GM12878 (cell line): Measurements from ENCODE around the gene CELSR1. TPM values are rescaled to one million over a fixed set of nuclear protein-coding genes. Genes with fewer than 3 reads are reported as not detected.

ENCODE experiments used
- ATAC-seq: fragments of 200-7000 bp; cut with Tn5 transposase; 3 replicates; pipeline ENCODE4 v1.9.1; 2020; ENCODE audit warnings: mild to moderate bottlenecking, moderate library complexity
- BruUV-seq: library from RNA; stranded (reverse); fragments of 400-500 nt; replicated peaks from 2 replicates; lab custom pipeline; 2021; lab: Mats Ljungman, UMichigan
- CTCF ChIA-PET: fragments of 300-600 bp; sonication (Branson Sonifier 250); formaldehyde crosslinking; extraction: SDS; loops from one replicate; lab custom pipeline; 2021; ENCODE audit warnings: inconsistent platforms; lab: Yijun Ruan, JAX
- POLR2A ChIA-PET: fragments of 350-600 bp; formaldehyde crosslinking; extraction: SDS; loops from one replicate; lab custom pipeline; 2021; ENCODE audit warnings: inconsistent platforms; lab: Charles Lee
- RAD21 ChIA-PET: fragments of 300-600 bp; sonication (Branson Sonifier 250); formaldehyde crosslinking; loops from one replicate; lab custom pipeline; 2023; ENCODE audit warnings: antibody characterized with exemption; ENCODE audit not compliant: unreplicated experiment; lab: Charles Lee
- SMC1A ChIA-PET: fragments of 300-600 bp; sonication (Branson Sonifier 250); formaldehyde crosslinking; loops from one replicate; lab custom pipeline; 2023; ENCODE audit not compliant: unreplicated experiment, uncharacterized antibody; lab: Charles Lee
- DNase-seq: peaks from one replicate; pipeline ENCODE4 v3.0.0-alpha.2; 2011; ENCODE audit warnings: low read depth, low spot score
- FAIRE-seq: peaks from 3 replicates; lab custom pipeline; 2011; peaks lifted over from hg19 to GRCh38; lab: Jason Lieb, UNC
- H2AFZ ChIP-seq: 2 replicates; pipeline ENCODE4 v1.6.0; 2011; ENCODE audit warnings: low read depth, low read length, control low read depth; ENCODE audit not compliant: control insufficient read depth
- H3K27ac ChIP-seq: 2 replicates; pipeline ENCODE4 v1.5.1; 2011; ENCODE audit warnings: control low read depth; ENCODE audit not compliant: control insufficient read depth, insufficient read depth
- H3K27me3 ChIP-seq, 2 experiments: replicated peaks in 1 of 2; 2 replicates each; pipeline versions ENCODE4 v1.6.0 to v1.6.1; 2011; ENCODE audit warnings: low read length in 1 of 2; ENCODE audit not compliant: control insufficient read depth in 2 of 2, insufficient read depth in 2 of 2
- H3K36me3 ChIP-seq, 2 experiments: 2 replicates each; pipeline ENCODE4 v1.5.1; 2011; ENCODE audit warnings: low read length in 1 of 2; ENCODE audit not compliant: control insufficient read depth in 2 of 2, insufficient read depth in 2 of 2
- H3K4me1 ChIP-seq: 2 replicates; pipeline ENCODE4 v1.6.1; 2011; ENCODE audit warnings: mild to moderate bottlenecking, low read length, moderate library complexity, mixed read lengths; ENCODE audit not compliant: control insufficient read depth, insufficient read depth
- H3K4me2 ChIP-seq: 2 replicates; pipeline ENCODE4 v1.6.0; 2011; ENCODE audit warnings: control low read depth; ENCODE audit not compliant: control insufficient read depth, insufficient read depth
- H3K4me3 ChIP-seq: fragments of 200-600 bp; sonication (generic); 2 replicates; pipeline ENCODE4 v1.5.1; 2016
- H3K79me2 ChIP-seq: 2 replicates; pipeline ENCODE4 v1.6.0; 2011; ENCODE audit warnings: low read length; ENCODE audit not compliant: control insufficient read depth, insufficient read depth
- H3K9ac ChIP-seq: 2 replicates; pipeline ENCODE4 v1.8.0; 2011; ENCODE audit warnings: low read length, control low read depth, mixed read lengths; ENCODE audit not compliant: control insufficient read depth, insufficient read depth
- H3K9me3 ChIP-seq: replicated peaks from 3 replicates; pipeline ENCODE4 v1.5.1; 2011; ENCODE audit warnings: mild to moderate bottlenecking, low read length; ENCODE audit not compliant: control insufficient read depth, insufficient read depth
- H4K20me1 ChIP-seq: 2 replicates; pipeline ENCODE4 v1.6.0; 2011; ENCODE audit not compliant: control insufficient read depth, insufficient read depth
- BMI1 ChIP-seq: fragments of 450-650 bp; IDR thresholded peaks from 2 replicates; pipeline ENCODE4 v1.6.1; 2016; ENCODE audit warnings: mild to moderate bottlenecking, moderate library complexity, borderline replicate concordance
- ETV6 ChIP-seq, 2 experiments: fragments of 450-650 bp in 1 of 2; IDR thresholded peaks in 1 of 2; conservative IDR thresholded peaks in 1 of 2; 2 replicates each; pipeline ENCODE4 v1.6.1; 2014; ENCODE audit warnings: antibody characterized with exemption in 1 of 2, borderline replicate concordance in 1 of 2, low read depth in 1 of 2, mild to moderate bottlenecking in 1 of 2, moderate library complexity in 1 of 2
- EZH2 ChIP-seq: IDR thresholded peaks from 2 replicates; pipeline ENCODE4 v1.6.1; 2012; ENCODE audit warnings: low read depth, mild to moderate bottlenecking, control low read depth, inconsistent platforms, low read length, borderline replicate concordance; ENCODE audit not compliant: control insufficient read depth
- IRF4 ChIP-seq: IDR thresholded peaks from 2 replicates; pipeline ENCODE4 v1.6.1; 2011; ENCODE audit warnings: low read depth, low read length
- KDM1A ChIP-seq: fragments of 200-600 bp; sonication (generic); IDR thresholded peaks from 2 replicates; pipeline ENCODE4 v1.6.1; 2016; ENCODE audit warnings: borderline replicate concordance
- MEF2B ChIP-seq: fragments of 450-650 bp; IDR thresholded peaks from 2 replicates; pipeline ENCODE4 v1.6.1; 2018; ENCODE audit warnings: mild to moderate bottlenecking, moderate library complexity; ENCODE audit not compliant: partially characterized antibody, poor library complexity, severe bottlenecking
- MLLT1 ChIP-seq: fragments of 450-650 bp; IDR thresholded peaks from 2 replicates; pipeline ENCODE4 v1.6.1; 2016; ENCODE audit warnings: mild to moderate bottlenecking
- MTA3 ChIP-seq: IDR thresholded peaks from 2 replicates; pipeline ENCODE4 v1.6.1; 2012; ENCODE audit warnings: low read length, inconsistent platforms, borderline replicate concordance
- NBN ChIP-seq: fragments of 450-650 bp; IDR thresholded peaks from 2 replicates; pipeline ENCODE4 v1.6.1; 2016
- NR2C1 ChIP-seq: fragments of 450-650 bp; IDR thresholded peaks from 2 replicates; pipeline ENCODE4 v1.6.1; 2017; ENCODE audit warnings: antibody characterized with exemption, mild to moderate bottlenecking, moderate library complexity
- POU2F2 ChIP-seq: IDR thresholded peaks from 3 replicates; pipeline ENCODE4 v1.6.1; 2011; ENCODE audit warnings: low read depth, mild to moderate bottlenecking, low read length, borderline replicate concordance
- RAD21 ChIP-seq: IDR thresholded peaks from 2 replicates; pipeline ENCODE4 v1.6.1; 2011; ENCODE audit warnings: mild to moderate bottlenecking, low read depth, low read length, moderate library complexity; ENCODE audit not compliant: insufficient read depth
- RAD51 ChIP-seq: fragments of 450-650 bp; IDR thresholded peaks from 2 replicates; pipeline ENCODE4 v1.6.1; 2016; ENCODE audit warnings: moderate library complexity, mild to moderate bottlenecking, inconsistent platforms
- RBBP5 ChIP-seq: fragments of 200-600 bp; sonication (generic); conservative IDR thresholded peaks from 2 replicates; pipeline ENCODE4 v1.6.1; 2016
- SP1 ChIP-seq: IDR thresholded peaks from one replicate; pipeline ENCODE4 v1.6.1; 2011; ENCODE audit warnings: low read depth, low read length
- WRNIP1 ChIP-seq: IDR thresholded peaks from 2 replicates; pipeline ENCODE4 v1.6.1; 2011; ENCODE audit warnings: low read depth, low read length, improper control_type of control experiment, borderline replicate concordance
- YBX1 ChIP-seq: fragments of 450-650 bp; IDR thresholded peaks from 2 replicates; pipeline ENCODE4 v1.6.1; 2016; ENCODE audit warnings: antibody characterized with exemption
- ZNF217 ChIP-seq: fragments of 450-650 bp; IDR thresholded peaks from 2 replicates; pipeline ENCODE4 v1.6.1; 2017; ENCODE audit warnings: antibody characterized with exemption, mild to moderate bottlenecking
- ZNF687 ChIP-seq: fragments of 450-650 bp; IDR thresholded peaks from 2 replicates; pipeline ENCODE4 v1.6.1; 2017; ENCODE audit warnings: mild to moderate bottlenecking, moderate library complexity
- WGBS: methylation state at CpG from one replicate; pipeline ENCODE4 v1.1.6; 2016; ENCODE audit warnings: low lambda C conversion rate; ENCODE audit not compliant: insufficient replicate concordance, insufficient coverage; ENCODE audit errors: missing lambda C conversion rate; 5-methylcytosine and 5-hydroxymethylcytosine counted together
- in situ Hi-C: fragments of 300-500 bp; cut with MboI; formaldehyde crosslinking; loops from 9 replicates; pipeline ENCODE4 v1.14.3; 2018; ENCODE audit warnings: mixed read lengths
- intact Hi-C: fragments of 100-400 bp; cut with micrococcal nuclease; formaldehyde crosslinking; loops from one replicate; pipeline ENCODE4 v1.14.2; 2022; ENCODE audit not compliant: unreplicated experiment
- polyA plus RNA-seq, 11 experiments: library from polyadenylated mRNA; depleted of rRNA in 4 of 11; unstranded in 6 of 11; stranded (reverse) in 5 of 11; fragments of >200 nt; fragmentation: Nextera tagmentation in 4 of 11; fragmentation: Illumina TruSeq in 1 of 11; extraction: Ambion mirVana in 4 of 11; extraction: Trizol in 1 of 11; gene quantifications; 1 replicate in 1 of 11; 2 replicates in 10 of 11; pipeline versions ENCODE4 v1.2.1 to v1.2.3, GENCODE V29; 2011 to 2016; ENCODE audit warnings: inconsistent platforms in 2 of 11, missing spikeins in 2 of 11, low read depth in 1 of 11
- total RNA-seq, 4 experiments: library from RNA; depleted of rRNA in 3 of 4; stranded (reverse); fragments of >200 nt in 3 of 4; fragmentation: Illumina TruSeq in 1 of 4; extraction: Trizol in 1 of 4; gene quantifications; 2 replicates each; pipeline versions ENCODE4 v1.2.1 to v1.2.3, GENCODE V29; 2013 to 2021

The CELSR1 gene
- total and polyA plus RNA-seq, 10 of the 15 experiments (the other 5 are each of a cell fraction or from before 2014, with no cell fraction given): 0.05 to 1.7 (median 0.35) TPM; not detected in 2

- no peak for TF ChIP-seq POU2F2
- TF ChIP-seq ETV6 (conservative IDR thresholded peaks at IDR 0.05 in 1 of 2, IDR thresholded peaks at IDR 0.05 in 1 of 2; ENCODE audit: borderline replicate concordance in 1 of 2, low read depth in 1 of 2): no peak
- TF ChIP-seq RAD21: no peak
- TF ChIP-seq KDM1A: no peak
- no peak for TF ChIP-seq RAD51
- TF ChIP-seq NBN: no peak
- TF ChIP-seq RBBP5: no peak
- TF ChIP-seq MEF2B: no peak
- TF ChIP-seq ZNF687: no peak
- TF ChIP-seq BMI1: no peak
- TF ChIP-seq, all 136 proteins: peak for 0
Measured at GRCh38 chr22:46388647-46389046, 148.8 kb downstream of the CELSR1 start (continued).

GRCh38 chr22:46387748-46388147 is 149.7 kb downstream of the CELSR1 start:
- 40% methylated on average over 11 of the region's 11 CpGs for WGBS
- no peaks in the 10 kb centered on the region for H3K4me1 ChIP-seq
- no peaks in the 10 kb centered on the region; a peak in 1 of 4 replicates for H3K27me3 ChIP-seq
- intact Hi-C loops (no loop called here), in situ Hi-C loops (no loop called here)
- DNase-seq (no peak), FAIRE-seq (no peak), ATAC-seq (no peak)
- BruUV-seq: no TSS peak
- CTCF ChIA-PET: no interaction called here
- no peak overlapping the region for H3K27ac ChIP-seq
- RAD21 ChIA-PET: no interaction called here
- H3K36me3 ChIP-seq: no peaks in the 10 kb centered on the region
- H3K9ac ChIP-seq: no peak overlapping the region
- no peak overlapping the region for H2AFZ ChIP-seq
- no peak overlapping the region for H3K4me3 ChIP-seq
- H3K79me2 ChIP-seq: no peaks in the 10 kb centered on the region
- no peaks in the 10 kb centered on the region for H4K20me1 ChIP-seq
- SMC1A ChIA-PET: no interaction called here
- H3K4me2 ChIP-seq: no peak overlapping the region
- no peaks in the 10 kb centered on the region for H3K9me3 ChIP-seq
- POLR2A ChIA-PET: no interaction called here
- TF ChIP-seq WRNIP1 (no peak), ZNF217 (no peak), EZH2 (no peak), IRF4 (no peak), YBX1 (no peak), MTA3 (no peak), SP1 (no peak), NR2C1 (no peak), MLLT1 (no peak)
